PC-9 (cell line): ENCODE results near the gene ANKRD44. TPM values are rescaled to one million over a fixed set of nuclear protein-coding genes. Genes with fewer than 3 reads are reported as not detected.

Experiments
- BruUV-seq: library from RNA; stranded (reverse); fragments of 400-500 nt; replicated peaks from 2 replicates; lab custom pipeline; 2021; lab: Mats Ljungman, UMichigan
- CTCF ChIA-PET: fragments of 300-600 bp; sonication (Branson Sonifier 250); formaldehyde crosslinking; loops from one replicate; lab custom pipeline; 2022; ENCODE audit warnings: antibody characterized with exemption; lab: Charles Lee
- POLR2A ChIA-PET: fragments of 300-600 bp; sonication (Branson Sonifier 250); formaldehyde crosslinking; loops from one replicate; lab custom pipeline; 2022; ENCODE audit warnings: antibody characterized with exemption; ENCODE audit not compliant: unreplicated experiment; lab: Charles Lee
- DNase-seq, 2 experiments: peaks; one replicate each; pipeline versions ENCODE4 v3.0.0 to v3.0.0-alpha.2; 2015 to 2022; ENCODE audit warnings: mixed read lengths in 1 of 2
- H2AFZ ChIP-seq: fragments of 200-600 bp; sonication (generic); 2 replicates; pipeline ENCODE4 v1.8.1; 2017; ENCODE audit warnings: antibody characterized with exemption
- H3F3A ChIP-seq: fragments of 200-600 bp; sonication (generic); 2 replicates; pipeline ENCODE4 v1.8.1; 2017; ENCODE audit warnings: antibody characterized with exemption, mild to moderate bottlenecking, low read depth; ENCODE audit not compliant: insufficient read depth
- H3K27ac ChIP-seq: fragments of 200-600 bp; sonication (generic); 2 replicates; pipeline ENCODE4 v1.6.1; 2016; ENCODE audit warnings: mixed run types
- H3K27me3 ChIP-seq: fragments of 200-600 bp; sonication (generic); 2 replicates; pipeline ENCODE4 v1.6.1; 2016; ENCODE audit warnings: low read depth, mixed run types; ENCODE audit not compliant: insufficient read depth
- H3K36me3 ChIP-seq: fragments of 200-600 bp; sonication (generic); 2 replicates; pipeline ENCODE4 v1.6.1; 2016; ENCODE audit warnings: low read depth, mixed run types
- H3K4me1 ChIP-seq: fragments of 200-600 bp; sonication (generic); replicated peaks from 2 replicates; pipeline ENCODE4 v1.6.1; 2016; ENCODE audit warnings: mixed run types; ENCODE audit not compliant: insufficient read depth
- H3K4me2 ChIP-seq: fragments of 200-600 bp; sonication (generic); 2 replicates; pipeline ENCODE4 v1.6.1; 2017; ENCODE audit warnings: mixed run types
- H3K4me3 ChIP-seq: fragments of 200-600 bp; sonication (generic); 2 replicates; pipeline ENCODE4 v1.6.1; 2016; ENCODE audit warnings: mixed run types
- H3K79me2 ChIP-seq: fragments of 200-600 bp; sonication (generic); 2 replicates; pipeline ENCODE4 v1.6.1; 2017; ENCODE audit warnings: low read depth, mixed run types
- H3K9me2 ChIP-seq: fragments of 200-600 bp; sonication (generic); 2 replicates; pipeline ENCODE4 v1.8.1; 2017; ENCODE audit warnings: mild to moderate bottlenecking; ENCODE audit not compliant: insufficient read depth
- H3K9me3 ChIP-seq: fragments of 200-600 bp; sonication (generic); 2 replicates; pipeline ENCODE4 v1.8.1; 2016; ENCODE audit warnings: low read depth; ENCODE audit not compliant: insufficient read depth
- H4K20me1 ChIP-seq: fragments of 200-600 bp; sonication (generic); 2 replicates; pipeline ENCODE4 v1.8.1; 2017; ENCODE audit not compliant: insufficient read depth
- CTCF ChIP-seq: fragments of 200-600 bp; sonication (generic); conservative IDR thresholded peaks from 2 replicates; pipeline ENCODE4 v1.6.1; 2017; ENCODE audit warnings: mixed run types, antibody characterized with exemption, mild to moderate bottlenecking, moderate library complexity
- EZH2 ChIP-seq: fragments of 200-600 bp; sonication (generic); IDR thresholded peaks from 2 replicates; pipeline ENCODE4 v1.8.0; 2017; ENCODE audit warnings: antibody characterized with exemption, low read depth
- intact Hi-C: fragments of 100-400 bp; cut with micrococcal nuclease; formaldehyde crosslinking; loops from one replicate; pipeline ENCODE4 v1.10.0; 2022; ENCODE audit not compliant: unreplicated experiment
- total RNA-seq: library from RNA; stranded (reverse); gene quantifications from 2 replicates; pipeline ENCODE4 v1.2.3, GENCODE V29; 2021

The ANKRD44 gene
- total RNA-seq, 1 experiment from 2014 or later, result 3.4 TPM

- H3K36me3 ChIP-seq, result no peaks in the 10 kb centered on the region
- H3K27me3 ChIP-seq, result no peaks in the 10 kb centered on the region
- H3K9me2 ChIP-seq, result no peaks in the 10 kb centered on the region
- no peak overlapping the region for H2AFZ ChIP-seq
- H3K4me1 ChIP-seq, result no peaks in the 10 kb centered on the region
- no peak overlapping the region for H3K4me2 ChIP-seq
- no peaks in the 10 kb centered on the region for H3K79me2 ChIP-seq
- no peak overlapping the region for H3K4me3 ChIP-seq
- no peaks in the 10 kb centered on the region for H3K9me3 ChIP-seq
- TF ChIP-seq EZH2, result no peak
- TF ChIP-seq CTCF, result no peak
- ChIA-PET CTCF (no interaction called here), POLR2A (interaction anchor here (0.5 kb wide), 1 partner anchor 9 kb away, joined by 3 read pairs; no protein-coding TSS in a partner anchor)
- H3K27ac ChIP-seq, result no peak overlapping the region
- no peak for DNase-seq
- no TSS peak for BruUV-seq
- intact Hi-C loops, result no loop called here
- H3F3A ChIP-seq, result no peaks in the 10 kb centered on the region
- H4K20me1 ChIP-seq, result no peaks in the 10 kb centered on the region
Measured at GRCh38 chr2:197261808-197262226, 48.8 kb downstream of the ANKRD44 start.

GRCh38 chr2:197259470-197259999 is 51.0 kb downstream of the ANKRD44 start:
- Histone ChIP-seq H3K4me2 (no peak overlapping the region), H2AFZ (no peak overlapping the region), H3K4me3 (no peak overlapping the region), H3K36me3 (no peaks in the 10 kb centered on the region), H3K9me3 (no peaks in the 10 kb centered on the region), H3K79me2 (no peaks in the 10 kb centered on the region), H3K27me3 (no peaks in the 10 kb centered on the region), H4K20me1 (no peaks in the 10 kb centered on the region), H3K4me1 (no peaks in the 10 kb centered on the region), H3F3A (no peaks in the 10 kb centered on the region), H3K9me2 (no peaks in the 10 kb centered on the region), H3K27ac (no peak overlapping the region)
- ChIA-PET POLR2A (no interaction called here), CTCF (no interaction called here)
- intact Hi-C loops, result no loop called here
- no peak for TF ChIP-seq EZH2
- TF ChIP-seq CTCF, result no peak
- BruUV-seq, result no TSS peak
- no peak for DNase-seq

GRCh38 chr2:197258580-197258979 is 52.0 kb downstream of the ANKRD44 start:
- Histone ChIP-seq H3K27ac (no peak overlapping the region), H3K4me1 (no peaks in the 10 kb centered on the region), H3K4me3 (no peak overlapping the region), H3K79me2 (no peaks in the 10 kb centered on the region), H3K36me3 (no peaks in the 10 kb centered on the region), H3K4me2 (no peak overlapping the region), H3K9me3 (no peaks in the 10 kb centered on the region), H4K20me1 (no peaks in the 10 kb centered on the region), H3K27me3 (no peaks in the 10 kb centered on the region), H3K9me2 (no peaks in the 10 kb centered on the region), H3F3A (no peaks in the 10 kb centered on the region), H2AFZ (no peak overlapping the region)
- ChIA-PET CTCF (no interaction called here), POLR2A (no interaction called here)
- BruUV-seq, result no TSS peak
- intact Hi-C loops, result no loop called here
- no peak for TF ChIP-seq EZH2
- no peak for TF ChIP-seq CTCF
- no peak for DNase-seq
